ENCODE results near the gene NFIA.

DNA sequence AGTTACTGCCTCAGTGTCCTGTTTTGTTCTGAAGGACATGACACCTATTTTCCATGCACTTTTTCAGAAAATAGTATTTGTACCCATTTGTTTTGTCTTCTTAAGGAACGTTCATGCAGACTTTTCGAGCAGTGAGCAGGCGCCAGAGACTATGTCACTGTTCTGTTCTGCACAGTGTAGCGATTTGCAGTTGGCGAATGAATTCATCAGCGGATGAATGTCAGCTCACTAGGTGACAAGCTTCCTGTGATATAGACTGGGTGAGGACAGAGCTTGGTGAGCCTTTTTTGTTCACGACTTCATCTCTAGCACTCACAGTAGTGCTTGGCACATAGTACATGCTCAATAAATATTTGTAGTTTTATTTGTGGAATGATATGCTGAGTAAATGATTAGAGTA, 177.8 kb downstream of the NFIA start:
- TF ChIP-seq, protein P1, sequence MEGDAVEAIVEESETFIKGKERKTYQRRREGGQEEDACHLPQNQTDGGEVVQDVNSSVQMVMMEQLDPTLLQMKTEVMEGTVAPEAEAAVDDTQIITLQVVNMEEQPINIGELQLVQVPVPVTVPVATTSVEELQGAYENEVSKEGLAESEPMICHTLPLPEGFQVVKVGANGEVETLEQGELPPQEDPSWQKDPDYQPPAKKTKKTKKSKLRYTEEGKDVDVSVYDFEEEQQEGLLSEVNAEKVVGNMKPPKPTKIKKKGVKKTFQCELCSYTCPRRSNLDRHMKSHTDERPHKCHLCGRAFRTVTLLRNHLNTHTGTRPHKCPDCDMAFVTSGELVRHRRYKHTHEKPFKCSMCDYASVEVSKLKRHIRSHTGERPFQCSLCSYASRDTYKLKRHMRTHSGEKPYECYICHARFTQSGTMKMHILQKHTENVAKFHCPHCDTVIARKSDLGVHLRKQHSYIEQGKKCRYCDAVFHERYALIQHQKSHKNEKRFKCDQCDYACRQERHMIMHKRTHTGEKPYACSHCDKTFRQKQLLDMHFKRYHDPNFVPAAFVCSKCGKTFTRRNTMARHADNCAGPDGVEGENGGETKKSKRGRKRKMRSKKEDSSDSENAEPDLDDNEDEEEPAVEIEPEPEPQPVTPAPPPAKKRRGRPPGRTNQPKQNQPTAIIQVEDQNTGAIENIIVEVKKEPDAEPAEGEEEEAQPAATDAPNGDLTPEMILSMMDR (IDR thresholded peaks at IDR 0.05), result no peak
- TF ChIP-seq POLR2A (IDR thresholded peaks at IDR 0.05) (no peak), EP300 (IDR thresholded peaks at IDR 0.05) (no peak)

All from upper lobe of left lung (tissue), 4 donors.